Erythroblast (primary cell): ENCODE measurements around the gene FGFR2.

Experiments used
- GATA1 ChIP-seq: IDR thresholded peaks from 2 replicates; pipeline ENCODE4 v1.6.1; 2011; ENCODE audit warnings: low read depth, mild to moderate bottlenecking, control low read depth, low read length, moderate library complexity
- POLR2A ChIP-seq: IDR thresholded peaks from 2 replicates; pipeline ENCODE4 v1.6.1; 2011; ENCODE audit warnings: mild to moderate bottlenecking, low read length

DNA sequence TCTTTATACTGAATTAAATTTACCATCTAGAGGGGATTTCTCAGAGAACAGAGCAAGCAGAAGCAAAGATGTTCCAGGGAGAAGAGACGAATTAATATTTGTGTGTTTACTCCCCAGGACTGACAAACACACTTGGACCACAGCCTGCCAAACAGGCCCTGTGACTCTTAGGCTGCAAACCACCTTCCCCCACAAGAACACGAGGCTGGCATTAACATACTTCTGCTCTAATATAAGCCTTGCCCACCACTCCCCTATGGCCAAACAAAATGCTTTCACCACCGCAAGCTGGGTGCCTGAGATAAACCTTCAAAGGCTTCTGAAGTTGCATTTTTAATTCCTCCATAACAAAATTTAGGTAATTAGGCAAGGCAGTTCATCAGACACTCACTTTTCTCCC lies 88.4 kb downstream of the FGFR2 start:
- TF ChIP-seq POLR2A (no peak), GATA1 (no peak)
